Measurements from ENCODE around the gene EFNA3. TPM values are rescaled to one million over a fixed set of nuclear protein-coding genes. Genes with fewer than 3 reads are reported as not detected.

Gene EFNA3
- total and polyA plus RNA-seq, 2 donors (not counting 3 experiments of a cell fraction or from before 2014, with no cell fraction given), result 2.2 to 2.5 TPM

GRCh38 chr1:155044365-155044764 is 34.3 kb upstream of the EFNA3 start:
- DNase-seq (ENCODE audit: low read depth, low spot score) (no peak), FAIRE-seq (no peak)
- ChIA-PET POLR2A (interaction anchor here (0.6 to 0.8 kb wide), 3 partner anchors 40 to 485 kb away, joined by 3 to 8 read pairs (median 7); no protein-coding TSS in a partner anchor), CTCF (interaction anchor here (0.5 to 4.5 kb wide), 30 partner anchors 10 to 128 kb away, joined by 3 to 67 read pairs (median 4); partner anchors contain the start of genes DCST1, DCST2, EFNA3 and EFNA4)
- Histone ChIP-seq H2AFZ (ENCODE audit: low read depth, low read length) (peak overlapping the region; percentile 82), H3K4me3 (replicated peaks in 1 of 3; ENCODE audit: insufficient read depth in 1 of 3, low read depth in 1 of 3, low read length in 3 of 3) (no peak overlapping the region), H3K4me1 (ENCODE audit: control insufficient read depth, extremely low read depth, insufficient read depth, low read length) (peaks cover 12% of the 10 kb centered on the region), H3K9me3 (replicated peaks; ENCODE audit: control insufficient read depth, insufficient read depth, low read length) (no peaks in the 10 kb centered on the region), H3K9ac (replicated peaks; ENCODE audit: extremely low read depth, insufficient read depth, low read length) (no peak overlapping the region), H3K79me2 (ENCODE audit: control insufficient read depth, insufficient read depth, low read length) (no peaks in the 10 kb centered on the region), H3K4me2 (ENCODE audit: insufficient read depth, low read length) (no peak overlapping the region), H3K27ac (ENCODE audit: insufficient read depth, low read depth, low read length) (no peak overlapping the region), H3K36me3 (ENCODE audit: control insufficient read depth in 2 of 2, extremely low read depth in 1 of 2, insufficient read depth in 2 of 2, low read length in 2 of 2) (no peaks in the 10 kb centered on the region), H3K9me1 (replicated peaks; ENCODE audit: control insufficient read depth, extremely low read depth, insufficient read depth, low read length) (no peaks in the 10 kb centered on the region), H3K27me3 (ENCODE audit: control insufficient read depth in 2 of 2, insufficient read depth in 2 of 2, low read length in 2 of 2) (no peaks in the 10 kb centered on the region), H4K20me1 (replicated peaks; ENCODE audit: control insufficient read depth, extremely low read depth, insufficient read depth, low read length) (no peaks in the 10 kb centered on the region)
- TF ChIP-seq, protein P1, sequence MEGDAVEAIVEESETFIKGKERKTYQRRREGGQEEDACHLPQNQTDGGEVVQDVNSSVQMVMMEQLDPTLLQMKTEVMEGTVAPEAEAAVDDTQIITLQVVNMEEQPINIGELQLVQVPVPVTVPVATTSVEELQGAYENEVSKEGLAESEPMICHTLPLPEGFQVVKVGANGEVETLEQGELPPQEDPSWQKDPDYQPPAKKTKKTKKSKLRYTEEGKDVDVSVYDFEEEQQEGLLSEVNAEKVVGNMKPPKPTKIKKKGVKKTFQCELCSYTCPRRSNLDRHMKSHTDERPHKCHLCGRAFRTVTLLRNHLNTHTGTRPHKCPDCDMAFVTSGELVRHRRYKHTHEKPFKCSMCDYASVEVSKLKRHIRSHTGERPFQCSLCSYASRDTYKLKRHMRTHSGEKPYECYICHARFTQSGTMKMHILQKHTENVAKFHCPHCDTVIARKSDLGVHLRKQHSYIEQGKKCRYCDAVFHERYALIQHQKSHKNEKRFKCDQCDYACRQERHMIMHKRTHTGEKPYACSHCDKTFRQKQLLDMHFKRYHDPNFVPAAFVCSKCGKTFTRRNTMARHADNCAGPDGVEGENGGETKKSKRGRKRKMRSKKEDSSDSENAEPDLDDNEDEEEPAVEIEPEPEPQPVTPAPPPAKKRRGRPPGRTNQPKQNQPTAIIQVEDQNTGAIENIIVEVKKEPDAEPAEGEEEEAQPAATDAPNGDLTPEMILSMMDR (IDR thresholded peaks at IDR 0.05; ENCODE audit: extremely low read depth in 1 of 2, insufficient read depth in 1 of 2, low read depth in 1 of 2, low read length in 2 of 2), result no peak
- intact Hi-C loops (cut with micrococcal nuclease) (loop anchor here (2.0 kb wide), 1 partner anchor 42 kb away; the partner anchor contains the start of gene ZBTB7B), dilution Hi-C loops (cut with MboI; ENCODE audit: extremely low pct_ligation_motif_present, low sequenced_read_pairs) (no loop called here)
- no TSS peak for BruUV-seq (replicated peaks)

DNA sequence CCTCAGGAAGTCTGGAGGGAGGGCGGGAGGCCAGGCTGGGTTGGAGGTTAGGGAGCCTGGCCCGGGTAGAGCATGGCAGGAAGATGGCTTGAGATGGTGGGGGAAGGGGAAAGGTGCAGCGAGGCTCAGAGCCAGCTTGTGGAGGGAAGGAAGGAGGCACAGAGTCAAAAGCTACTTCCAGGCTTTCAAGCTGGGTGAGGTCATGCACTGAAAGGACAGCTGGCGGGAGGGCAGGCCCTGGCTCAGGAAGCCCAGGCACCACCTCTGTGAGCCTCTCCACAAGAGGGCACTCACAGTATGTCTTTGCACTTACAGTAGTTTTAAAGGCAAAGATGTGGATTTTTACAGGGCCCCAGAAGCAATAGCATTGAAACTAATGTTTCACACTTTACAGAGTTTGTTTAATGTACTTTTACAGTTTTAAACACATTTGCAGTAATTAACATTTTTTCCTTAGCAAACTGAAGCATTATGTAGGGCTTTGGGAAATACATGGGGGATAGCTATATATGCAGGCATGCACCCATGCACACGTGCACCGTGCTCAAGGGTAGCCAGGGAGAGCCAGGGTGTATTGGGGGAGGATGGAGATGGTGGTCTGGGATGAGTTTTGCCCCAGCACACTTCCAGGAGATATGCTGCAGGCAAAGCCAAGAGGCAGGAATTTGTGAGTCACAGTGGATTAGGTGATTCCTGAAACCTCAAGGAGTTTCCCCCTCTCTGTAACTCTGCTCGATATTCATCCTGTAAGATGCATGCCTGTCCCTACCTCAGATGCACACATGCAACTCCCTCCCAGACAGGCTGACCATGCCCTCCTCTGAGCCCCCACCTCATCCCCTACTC is 33.6 kb upstream of the EFNA3 start:
- no peaks in the 10 kb centered on the region for H3K79me2 ChIP-seq (ENCODE audit: control insufficient read depth, insufficient read depth, low read length)
- peak overlapping the region; percentile 82 for H2AFZ ChIP-seq (ENCODE audit: low read depth, low read length)
- H3K27me3 ChIP-seq (ENCODE audit: control insufficient read depth in 2 of 2, insufficient read depth in 2 of 2, low read length in 2 of 2), result no peaks in the 10 kb centered on the region
- dilution Hi-C loops (cut with MboI; ENCODE audit: extremely low pct_ligation_motif_present, low sequenced_read_pairs) (no loop called here), intact Hi-C loops (cut with micrococcal nuclease) (loop anchor here (1.0 to 2.0 kb wide), 4 partner anchors 16 to 122 kb away; partner anchors contain the start of gene ZBTB7B)
- no peaks in the 10 kb centered on the region for H3K9me1 ChIP-seq (replicated peaks; ENCODE audit: control insufficient read depth, extremely low read depth, insufficient read depth, low read length)
- no peak overlapping the region for H3K4me2 ChIP-seq (ENCODE audit: insufficient read depth, low read length)
- FAIRE-seq, result peak; percentile 98
- no peak overlapping the region for H3K27ac ChIP-seq (ENCODE audit: insufficient read depth, low read depth, low read length)
- H3K36me3 ChIP-seq (ENCODE audit: control insufficient read depth in 2 of 2, extremely low read depth in 1 of 2, insufficient read depth in 2 of 2, low read length in 2 of 2), result no peaks in the 10 kb centered on the region
- no peaks in the 10 kb centered on the region for H3K9me3 ChIP-seq (replicated peaks; ENCODE audit: control insufficient read depth, insufficient read depth, low read length)
- no peak for TF ChIP-seq POLR2A (IDR thresholded peaks at IDR 0.05; ENCODE audit: low read depth, low read length)
- no peak for TF ChIP-seq MYC (IDR thresholded peaks at IDR 0.05; ENCODE audit: low read depth, low read length)
- TF ChIP-seq, protein P2, sequence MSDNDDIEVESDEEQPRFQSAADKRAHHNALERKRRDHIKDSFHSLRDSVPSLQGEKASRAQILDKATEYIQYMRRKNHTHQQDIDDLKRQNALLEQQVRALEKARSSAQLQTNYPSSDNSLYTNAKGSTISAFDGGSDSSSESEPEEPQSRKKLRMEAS (IDR thresholded peaks at IDR 0.05; ENCODE audit: insufficient read depth, insufficient read length), result no peak
- TF ChIP-seq FOS (IDR thresholded peaks at IDR 0.05; ENCODE audit: borderline replicate concordance, insufficient read depth, low read length), result no peak
- no peak for TF ChIP-seq EZH2 (IDR thresholded peaks at IDR 0.05; ENCODE audit: borderline replicate concordance, low read depth, low read length, severe bottlenecking)
- TF ChIP-seq POLR2AphosphoS5 (IDR thresholded peaks at IDR 0.05; ENCODE audit: insufficient read depth, low read depth, low read length), result peak; percentile 53
- TF ChIP-seq, protein P1 (IDR thresholded peaks at IDR 0.05; ENCODE audit: extremely low read depth in 1 of 2, insufficient read depth in 1 of 2, low read depth in 1 of 2, low read length in 2 of 2), result peak; percentile 79 to 89
- no peak for TF ChIP-seq GATA2 (IDR thresholded peaks at IDR 0.05; ENCODE audit: insufficient read depth, insufficient read length, low read depth, low read length)
- no peak for TF ChIP-seq JUN (IDR thresholded peaks at IDR 0.05; ENCODE audit: borderline replicate concordance, insufficient read depth, insufficient read length, low read depth)
- BruUV-seq (replicated peaks), result no TSS peak
- no peak overlapping the region for H3K9ac ChIP-seq (replicated peaks; ENCODE audit: extremely low read depth, insufficient read depth, low read length)
- H4K20me1 ChIP-seq (replicated peaks; ENCODE audit: control insufficient read depth, extremely low read depth, insufficient read depth, low read length), result no peaks in the 10 kb centered on the region
- ChIA-PET POLR2A (interaction anchor here (0.6 kb wide), 1 partner anchor 485 kb away, joined by 3 read pairs; no protein-coding TSS in a partner anchor), CTCF (interaction anchor here (0.5 to 4.5 kb wide), 32 partner anchors 9 to 128 kb away, joined by 3 to 67 read pairs (median 4); partner anchors contain the start of genes DCST1, DCST2, EFNA3 and EFNA4)
- peak; percentile 79 for DNase-seq (ENCODE audit: low read depth, low spot score)
- H3K4me1 ChIP-seq (ENCODE audit: control insufficient read depth, extremely low read depth, insufficient read depth, low read length), result peaks cover 18% of the 10 kb centered on the region
- no peak overlapping the region for H3K4me3 ChIP-seq (replicated peaks in 1 of 3; ENCODE audit: insufficient read depth in 1 of 3, low read depth in 1 of 3, low read length in 3 of 3)

All from endothelial cell of umbilical vein (primary cell).